ENCODE data around the gene SOCS6. TPM values are rescaled to one million over a fixed set of nuclear protein-coding genes. Genes with fewer than 3 reads are reported as not detected.

SOCS6 gene
- total and polyA plus RNA-seq, 2 of the 13 experiments (the other 11 are each of a cell fraction or from before 2014, with no cell fraction given) = 18.6 to 38.3 TPM

- TF ChIP-seq, protein P1, sequence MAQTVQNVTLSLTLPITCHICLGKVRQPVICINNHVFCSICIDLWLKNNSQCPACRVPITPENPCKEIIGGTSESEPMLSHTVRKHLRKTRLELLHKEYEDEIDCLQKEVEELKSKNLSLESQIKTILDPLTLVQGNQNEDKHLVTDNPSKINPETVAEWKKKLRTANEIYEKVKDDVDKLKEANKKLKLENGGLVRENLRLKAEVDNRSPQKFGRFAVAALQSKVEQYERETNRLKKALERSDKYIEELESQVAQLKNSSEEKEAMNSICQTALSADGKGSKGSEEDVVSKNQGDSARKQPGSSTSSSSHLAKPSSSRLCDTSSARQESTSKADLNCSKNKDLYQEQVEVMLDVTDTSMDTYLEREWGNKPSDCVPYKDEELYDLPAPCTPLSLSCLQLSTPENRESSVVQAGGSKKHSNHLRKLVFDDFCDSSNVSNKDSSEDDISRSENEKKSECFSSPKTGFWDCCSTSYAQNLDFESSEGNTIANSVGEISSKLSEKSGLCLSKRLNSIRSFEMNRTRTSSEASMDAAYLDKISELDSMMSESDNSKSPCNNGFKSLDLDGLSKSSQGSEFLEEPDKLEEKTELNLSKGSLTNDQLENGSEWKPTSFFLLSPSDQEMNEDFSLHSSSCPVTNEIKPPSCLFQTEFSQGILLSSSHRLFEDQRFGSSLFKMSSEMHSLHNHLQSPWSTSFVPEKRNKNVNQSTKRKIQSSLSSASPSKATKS (CRISPR knock-in tag; IDR thresholded peaks at IDR 0.05) = 0 out of 2 replicates have a peak, but pooled peaks have one; percentile 55
- TF ChIP-seq ZNF253 (CRISPR knock-in tag; IDR thresholded peaks at IDR 0.05; ENCODE audit: borderline replicate concordance) (no peak), THAP11 (CRISPR knock-in tag; IDR thresholded peaks at IDR 0.05) (peak; percentile 63), FOXA3 (CRISPR knock-in tag; IDR thresholded peaks at IDR 0.05) (peak; percentile 79), ZNF503 (CRISPR knock-in tag; IDR thresholded peaks at IDR 0.05) (peak; percentile 75; the same call in 1 of the 2 replicates), SOX6 (IDR thresholded peaks at IDR 0.05) (no peak), SOX6 (CRISPR knock-in tag; IDR thresholded peaks at IDR 0.05) (peak; percentile 87), DMAP1 (CRISPR knock-in tag; IDR thresholded peaks at IDR 0.05) (peak; percentile 45; the same call in 1 of the 2 replicates), ZNF234 (CRISPR knock-in tag; conservative IDR thresholded peaks at IDR 0.05) (no peak), KAT8 (CRISPR knock-in tag; IDR thresholded peaks at IDR 0.05) (peak; percentile 32; the same call in 1 of the 2 replicates), PAXIP1 (CRISPR knock-in tag; conservative IDR thresholded peaks at IDR 0.05) (peak; percentile 95), MEF2D (CRISPR knock-in tag; IDR thresholded peaks at IDR 0.05) (peak; percentile 53; the same call in 1 of the 2 replicates), ZNF660 (CRISPR knock-in tag; IDR thresholded peaks at IDR 0.05; ENCODE audit: borderline replicate concordance, low read depth) (no peak), ZNF317 (CRISPR knock-in tag; IDR thresholded peaks at IDR 0.05) (peak; percentile 81), ZNF784 (CRISPR knock-in tag; IDR thresholded peaks at IDR 0.05; ENCODE audit: borderline replicate concordance) (0 out of 2 replicates have a peak, but pooled peaks have one; percentile 46), NR2F1 (CRISPR knock-in tag; IDR thresholded peaks at IDR 0.05) (0 out of 4 replicates have a peak, but pooled peaks of 1 of the 2 experiments have one; percentile 21), ZNF782 (CRISPR knock-in tag; IDR thresholded peaks at IDR 0.05; ENCODE audit: borderline replicate concordance) (no peak), DPF2 (CRISPR knock-in tag; IDR thresholded peaks at IDR 0.05; ENCODE audit: borderline replicate concordance, low read depth) (peak; percentile 58; the same call in 1 of the 2 replicates)
- TF ChIP-seq, protein P2, sequence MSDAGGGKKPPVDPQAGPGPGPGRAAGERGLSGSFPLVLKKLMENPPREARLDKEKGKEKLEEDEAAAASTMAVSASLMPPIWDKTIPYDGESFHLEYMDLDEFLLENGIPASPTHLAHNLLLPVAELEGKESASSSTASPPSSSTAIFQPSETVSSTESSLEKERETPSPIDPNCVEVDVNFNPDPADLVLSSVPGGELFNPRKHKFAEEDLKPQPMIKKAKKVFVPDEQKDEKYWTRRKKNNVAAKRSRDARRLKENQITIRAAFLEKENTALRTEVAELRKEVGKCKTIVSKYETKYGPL (CRISPR knock-in tag; IDR thresholded peaks at IDR 0.05) = peak; percentile 40; the same call in 1 of the 2 replicates
Observed at GRCh38 chr18:70335892-70336726, 47.3 kb downstream of the SOCS6 start (continued).

Measured in HepG2 (cell line).